Measurements from ENCODE around the gene MAFG. TPM values are rescaled to one million over a fixed set of nuclear protein-coding genes. Genes with fewer than 3 reads are reported as not detected.

MAFG gene
- total RNA-seq, 1 experiment from 2014 or later = 49.7 TPM

DNA sequence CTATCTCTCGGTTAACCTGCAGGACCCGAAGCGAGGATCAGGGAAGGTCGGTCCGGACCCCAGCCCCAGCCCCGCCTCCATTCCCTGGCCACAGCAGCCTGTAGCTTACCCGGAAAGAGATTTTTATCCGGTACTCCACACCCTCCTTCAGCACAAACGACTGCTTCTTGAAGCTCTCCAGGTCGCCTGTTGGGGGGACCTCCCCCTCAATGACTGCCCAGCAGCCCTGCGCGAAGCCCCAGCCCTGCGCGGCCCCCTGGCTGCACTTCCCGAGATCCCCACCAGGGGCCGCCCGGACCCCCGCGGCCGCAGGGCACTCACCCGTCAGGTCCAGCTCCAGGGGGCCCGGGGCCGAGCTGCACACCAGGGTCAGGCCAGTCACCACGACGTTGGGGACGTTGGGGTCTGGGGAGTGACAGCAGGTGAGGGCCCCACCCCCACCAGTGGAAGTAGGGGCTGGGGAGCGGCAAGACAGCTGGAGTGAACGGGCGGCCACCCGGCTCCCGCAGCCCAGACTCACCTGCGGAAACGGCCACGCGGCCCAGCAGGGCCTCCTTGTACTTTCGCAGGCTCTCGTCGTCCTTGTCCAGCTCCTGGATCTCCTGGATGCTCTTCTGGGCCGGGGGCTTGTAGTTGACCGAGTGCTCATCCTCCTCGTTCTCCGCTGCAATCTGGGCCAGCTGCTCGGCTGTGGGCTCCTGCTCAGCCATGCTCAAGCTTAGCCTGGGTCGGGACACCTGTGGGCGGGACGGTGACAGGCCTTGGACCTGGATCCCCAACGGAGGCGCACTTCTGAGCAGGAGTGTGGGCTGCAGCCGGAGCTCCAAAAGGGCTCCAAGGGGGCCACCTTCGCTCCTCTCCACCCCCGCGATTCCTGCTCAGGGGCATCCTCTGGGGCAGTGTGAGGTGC is 58.1 kb downstream of the MAFG start:
- DNase-seq (ENCODE audit: low spot score) = peak; percentile 61
- TF ChIP-seq, protein P1, sequence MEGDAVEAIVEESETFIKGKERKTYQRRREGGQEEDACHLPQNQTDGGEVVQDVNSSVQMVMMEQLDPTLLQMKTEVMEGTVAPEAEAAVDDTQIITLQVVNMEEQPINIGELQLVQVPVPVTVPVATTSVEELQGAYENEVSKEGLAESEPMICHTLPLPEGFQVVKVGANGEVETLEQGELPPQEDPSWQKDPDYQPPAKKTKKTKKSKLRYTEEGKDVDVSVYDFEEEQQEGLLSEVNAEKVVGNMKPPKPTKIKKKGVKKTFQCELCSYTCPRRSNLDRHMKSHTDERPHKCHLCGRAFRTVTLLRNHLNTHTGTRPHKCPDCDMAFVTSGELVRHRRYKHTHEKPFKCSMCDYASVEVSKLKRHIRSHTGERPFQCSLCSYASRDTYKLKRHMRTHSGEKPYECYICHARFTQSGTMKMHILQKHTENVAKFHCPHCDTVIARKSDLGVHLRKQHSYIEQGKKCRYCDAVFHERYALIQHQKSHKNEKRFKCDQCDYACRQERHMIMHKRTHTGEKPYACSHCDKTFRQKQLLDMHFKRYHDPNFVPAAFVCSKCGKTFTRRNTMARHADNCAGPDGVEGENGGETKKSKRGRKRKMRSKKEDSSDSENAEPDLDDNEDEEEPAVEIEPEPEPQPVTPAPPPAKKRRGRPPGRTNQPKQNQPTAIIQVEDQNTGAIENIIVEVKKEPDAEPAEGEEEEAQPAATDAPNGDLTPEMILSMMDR (conservative IDR thresholded peaks at IDR 0.05; ENCODE audit: low read depth, low read length) = peak; percentile 96
- TF ChIP-seq EZH2 (IDR thresholded peaks at IDR 0.05; ENCODE audit: borderline replicate concordance, low read depth, low read length, poor library complexity, severe bottlenecking) = no peak
- CTCF ChIA-PET = interaction anchor here (0.6 kb wide), 1 partner anchor 8 kb away, joined by 3 read pairs; no protein-coding TSS in a partner anchor
- Histone ChIP-seq H3K4me3 (ENCODE audit: low read depth, low read length, poor library complexity, severe bottlenecking) (peak overlapping the region; percentile 80), H3K4me1 (ENCODE audit: insufficient read depth, low read length, poor library complexity, severe bottlenecking) (peaks cover 31% of the 10 kb centered on the region), H3K27me3 (replicated peaks; ENCODE audit: insufficient read depth, low read depth, low read length, poor library complexity) (no peaks in the 10 kb centered on the region), H3K36me3 (ENCODE audit: insufficient read depth, low read length, poor library complexity, severe bottlenecking) (peaks cover 35% of the 10 kb centered on the region), H3K9me3 (ENCODE audit: low read depth, low read length, poor library complexity, severe bottlenecking) (no peaks in the 10 kb centered on the region), H3K27ac (ENCODE audit: low read depth, low read length, poor library complexity, severe bottlenecking) (peak overlapping the region; percentile 94)
- POLR2A ChIA-PET (ENCODE audit: low non-redundant PET) = no interaction called here
- intact Hi-C loops (cut with micrococcal nuclease; ENCODE audit: unreplicated experiment) = no loop called here
- BruUV-seq (replicated peaks) = no TSS peak

DNA sequence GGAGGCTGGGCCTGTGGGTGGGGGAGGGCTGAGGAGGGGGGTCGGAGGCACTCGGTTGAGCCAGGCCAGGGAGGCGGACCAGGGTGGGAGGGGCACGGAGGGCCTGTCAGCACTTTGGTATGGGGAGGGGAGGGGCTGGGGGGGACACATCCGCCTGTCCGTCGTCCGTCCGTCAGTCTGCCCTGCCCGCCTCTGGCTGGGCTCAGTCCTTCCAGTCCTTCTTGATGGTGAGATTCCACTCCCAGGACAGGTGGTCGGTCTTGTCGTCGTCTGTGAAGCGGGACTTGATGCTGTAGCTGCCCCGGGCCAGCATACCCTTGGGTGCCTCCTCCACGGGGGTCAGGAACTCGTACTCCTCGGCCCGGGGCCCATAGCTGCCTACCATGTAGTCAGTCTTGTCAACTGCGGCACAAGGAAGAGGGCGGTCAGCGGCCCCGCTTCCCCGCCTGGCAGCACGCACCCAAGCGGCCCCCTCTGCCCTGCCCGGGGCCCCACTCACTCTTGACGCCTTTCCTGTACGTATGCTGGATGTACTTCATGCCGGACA is 58.8 kb downstream of the MAFG start:
- H3K4me1 ChIP-seq (ENCODE audit: insufficient read depth, low read length, poor library complexity, severe bottlenecking) = peaks cover 31% of the 10 kb centered on the region
- no peaks in the 10 kb centered on the region for H3K27me3 ChIP-seq (replicated peaks; ENCODE audit: insufficient read depth, low read depth, low read length, poor library complexity)
- CTCF ChIA-PET = no interaction called here
- TF ChIP-seq, protein P1 (conservative IDR thresholded peaks at IDR 0.05; ENCODE audit: low read depth, low read length) = no peak
- no peak for TF ChIP-seq EZH2 (IDR thresholded peaks at IDR 0.05; ENCODE audit: borderline replicate concordance, low read depth, low read length, poor library complexity, severe bottlenecking)
- intact Hi-C loops (cut with micrococcal nuclease; ENCODE audit: unreplicated experiment) = no loop called here
- H3K4me3 ChIP-seq (ENCODE audit: low read depth, low read length, poor library complexity, severe bottlenecking) = peak overlapping the region; percentile 80
- POLR2A ChIA-PET (ENCODE audit: low non-redundant PET) = interaction anchor here (0.5 kb wide), 1 partner anchor 14 kb away, joined by 3 read pairs; no protein-coding TSS in a partner anchor
- no peak for DNase-seq (ENCODE audit: low spot score)
- TSS peak; percentile 75 for BruUV-seq (replicated peaks)
- H3K36me3 ChIP-seq (ENCODE audit: insufficient read depth, low read length, poor library complexity, severe bottlenecking) = peaks cover 37% of the 10 kb centered on the region
- H3K27ac ChIP-seq (ENCODE audit: low read depth, low read length, poor library complexity, severe bottlenecking) = peak overlapping the region; percentile 94
- H3K9me3 ChIP-seq (ENCODE audit: low read depth, low read length, poor library complexity, severe bottlenecking) = no peaks in the 10 kb centered on the region

Other genes with a start within 250 kb of the MAFG start
- gene ARL16, start 243.9 kb downstream of the MAFG start, total RNA-seq (2021) = 62.8 and 67.4 TPM in 2 replicates
- gene HGS, start 243.7 kb downstream of the MAFG start, total RNA-seq (2021) = 145 and 187 TPM in 2 replicates
- gene MRPL12, start 224.4 kb downstream of the MAFG start, total RNA-seq (2021) = 184 and 186 TPM in 2 replicates
- gene SLC25A10, start 215.5 kb downstream of the MAFG start, total RNA-seq (2021) = 46.8 and 56.2 TPM in 2 replicates
- gene GCGR, start 123.6 kb downstream of the MAFG start, total RNA-seq (2021) = not detected in 2 replicates
- gene MCRIP1, start 94.4 kb downstream of the MAFG start, total RNA-seq (2021) = 126 and 130 TPM in 2 replicates
- not detected in 2 replicates for gene PPP1R27, start 92.7 kb downstream of the MAFG start, total RNA-seq (2021)
- 491 and 503 TPM in 2 replicates for gene P4HB, start 67.2 kb downstream of the MAFG start, total RNA-seq (2021)
- 568 and 667 TPM in 2 replicates for gene ARHGDIA, start 56.4 kb downstream of the MAFG start, total RNA-seq (2021)
- 251 and 258 TPM in 2 replicates for gene ALYREF, start 36.1 kb downstream of the MAFG start, total RNA-seq (2021)
- 128 and 138 TPM in 2 replicates for gene ANAPC11, start 36.0 kb downstream of the MAFG start, total RNA-seq (2021)
- 0.75 and 0.87 TPM in 2 replicates for gene NPB, start 25.5 kb downstream of the MAFG start, total RNA-seq (2021)
- gene PCYT2, start 16.3 kb downstream of the MAFG start, total RNA-seq (2021) = 55.4 and 58.3 TPM in 2 replicates
- gene SIRT7, start 9.6 kb downstream of the MAFG start, total RNA-seq (2021) = 34.8 and 36.6 TPM in 2 replicates
- gene PYCR1, start 9.6 kb upstream of the MAFG start, total RNA-seq (2021) = 75.5 and 108 TPM in 2 replicates
- gene MYADML2, start 19.5 kb upstream of the MAFG start, total RNA-seq (2021) = not detected in 2 replicates
- gene NOTUM, start 33.5 kb upstream of the MAFG start, total RNA-seq (2021) = not detected in 2 replicates
- gene ASPSCR1, start 49.9 kb upstream of the MAFG start, total RNA-seq (2021) = 46.2 and 52.2 TPM in 2 replicates
- 153 and 165 TPM in 2 replicates for gene CENPX, start 95.1 kb upstream of the MAFG start, total RNA-seq (2021)
- 34.3 and 37.8 TPM in 2 replicates for gene LRRC45, start 95.6 kb upstream of the MAFG start, total RNA-seq (2021)
- 24.8 and 42.0 TPM in 2 replicates for gene RAC3, start 103.9 kb upstream of the MAFG start, total RNA-seq (2021)
- 140 and 191 TPM in 2 replicates for gene DCXR, start 110.0 kb upstream of the MAFG start, total RNA-seq (2021)
- 31.5 and 39.4 TPM in 2 replicates for gene RFNG, start 124.1 kb upstream of the MAFG start, total RNA-seq (2021)
- 162 and 192 TPM in 2 replicates for gene GPS1, start 124.2 kb upstream of the MAFG start, total RNA-seq (2021)
- 139 and 143 TPM in 2 replicates for gene DUS1L, start 138.1 kb upstream of the MAFG start, total RNA-seq (2021)
- gene FASN, start 170.5 kb upstream of the MAFG start, total RNA-seq (2021) = 591 and 676 TPM in 2 replicates